ENCODE data around the gene GLI3.

DNA sequence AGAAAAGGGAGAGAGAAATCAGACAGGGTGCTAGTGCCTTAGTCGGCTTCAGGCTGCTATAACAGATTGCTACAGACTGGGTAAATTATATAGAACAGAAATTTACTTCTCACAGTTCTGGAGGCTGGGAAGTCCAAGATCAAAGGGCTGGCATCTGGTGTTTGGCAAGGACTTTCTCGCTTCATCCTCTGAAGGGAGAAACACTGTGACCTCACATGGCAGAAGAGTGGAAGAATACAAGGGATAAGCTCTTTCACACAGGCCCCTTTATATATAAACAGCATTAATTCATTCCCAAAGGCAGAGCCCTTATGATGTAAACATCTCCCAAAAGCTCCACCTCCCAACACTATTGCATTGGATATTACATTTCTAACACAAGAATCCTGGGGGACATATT is 298.6 kb downstream of the GLI3 start:
- TF ChIP-seq POLR2A (IDR thresholded peaks at IDR 0.05) = no peak
- TF ChIP-seq CTCF (IDR thresholded peaks at IDR 0.05) = no peak
